ENCODE data around the gene SF3B6. TPM values are rescaled to one million over a fixed set of nuclear protein-coding genes. Genes with fewer than 3 reads are reported as not detected.
"Not testable (repeated sequence)": the region's sequence is repeated elsewhere in the genome, so short reads cannot be mapped to it uniquely, and the experiment has no call there.

SF3B6 gene
- total and polyA plus RNA-seq, 11 donors: 37.4 to 121 (median 58.4) TPM

- Histone ChIP-seq H3K4me3 (no peak overlapping the region), H3K36me3 (peaks cover 0 to 6% (median 0%) of the 10 kb centered on the region in 9 donors), H3K4me1 (peaks cover 0 to 8% (median 0%) of the 10 kb centered on the region in 12 donors), H3K27me3 (no peaks in the 10 kb centered on the region), H3K27ac (no peak overlapping the region), H3K9me3 (peaks cover 0 to 11% (median 0%) of the 10 kb centered on the region in 12 donors)
- TF ChIP-seq POLR2A (IDR thresholded peaks at IDR 0.05) (no peak), CTCF (IDR thresholded peaks at IDR 0.05) (no peak)
- intact Hi-C loops (cut with DNase I): no loop called here
- WGBS, 4 donors: 40 to 42% (median 41%) methylated on average over 2 of the region's 2 CpGs
- DNase-seq (no peak), ATAC-seq (no peak)
These were observed 38.9 kb upstream of the SF3B6 start for GRCh38 chr2:24115057-24115456.

GRCh38 chr2:24111407-24111901 lies 35.3 kb upstream of the SF3B6 start:
- Histone ChIP-seq H3K4me1 (peaks cover 0 to 8% (median 0%) of the 10 kb centered on the region in 12 donors), H3K4me3 (no peak overlapping the region), H3K27ac (peak overlapping the region in 4 of 12 donors; percentile 14 to 59 (median 52)), H3K9me3 (peaks cover 0 to 24% (median 3%) of the 10 kb centered on the region in 12 donors), H3K36me3 (peaks cover 0 to 3% (median 0%) of the 10 kb centered on the region in 9 donors), H3K27me3 (no peaks in the 10 kb centered on the region)
- ATAC-seq (peak; percentile 49 to 84 (median 82)), DNase-seq (no peak)
- intact Hi-C loops (cut with DNase I): no loop called here
- 46 to 56% (median 47%) methylated on average over 2 of the region's 2 CpGs for WGBS, 4 donors
- TF ChIP-seq CTCF (IDR thresholded peaks at IDR 0.05) (no peak), POLR2A (IDR thresholded peaks at IDR 0.05) (no peak)

GRCh38 chr2:24110660-24111303 lies 34.7 kb upstream of the SF3B6 start:
- 81 to 86% (median 83%) methylated on average over 7 of the region's 7 CpGs for WGBS, 4 donors
- DNase-seq: no peak

GRCh38 chr2:24109431-24109830 lies 33.3 kb upstream of the SF3B6 start:
- DNase-seq; H3K4me1 ChIP-seq; H3K36me3 ChIP-seq; ATAC-seq; H3K27me3 ChIP-seq; H3K27ac ChIP-seq; intact Hi-C loops (cut with DNase I); H3K4me3 ChIP-seq: not testable (repeated sequence)
- WGBS, 4 donors: 96 to 100% (median 97%) methylated on average over 1 of the region's 1 CpG
- H3K9me3 ChIP-seq: peaks cover 0 to 19% (median 1%) of the 10 kb centered on the region in 12 donors

More at GRCh38 chr2:24110660-24111303, 34.7 kb upstream of the SF3B6 start:
- Histone ChIP-seq H3K4me3 (no peak overlapping the region), H3K27me3 (no peaks in the 10 kb centered on the region), H3K4me1 (peaks cover 0 to 8% (median 0%) of the 10 kb centered on the region in 12 donors), H3K9me3 (peaks cover 0 to 26% (median 3%) of the 10 kb centered on the region in 12 donors), H3K36me3 (peaks cover 0 to 3% (median 0%) of the 10 kb centered on the region in 9 donors), H3K27ac (peak overlapping the region in 3 of 12 donors; percentile 50 to 59 (median 55))
- TF ChIP-seq POLR2A (IDR thresholded peaks at IDR 0.05) (no peak), CTCF (IDR thresholded peaks at IDR 0.05) (no peak)
- intact Hi-C loops (cut with DNase I): no loop called here
- peak in 2 of 4 donors; percentile 13 to 20 for ATAC-seq
